ENCODE measurements around the gene MSLN.

DNA sequence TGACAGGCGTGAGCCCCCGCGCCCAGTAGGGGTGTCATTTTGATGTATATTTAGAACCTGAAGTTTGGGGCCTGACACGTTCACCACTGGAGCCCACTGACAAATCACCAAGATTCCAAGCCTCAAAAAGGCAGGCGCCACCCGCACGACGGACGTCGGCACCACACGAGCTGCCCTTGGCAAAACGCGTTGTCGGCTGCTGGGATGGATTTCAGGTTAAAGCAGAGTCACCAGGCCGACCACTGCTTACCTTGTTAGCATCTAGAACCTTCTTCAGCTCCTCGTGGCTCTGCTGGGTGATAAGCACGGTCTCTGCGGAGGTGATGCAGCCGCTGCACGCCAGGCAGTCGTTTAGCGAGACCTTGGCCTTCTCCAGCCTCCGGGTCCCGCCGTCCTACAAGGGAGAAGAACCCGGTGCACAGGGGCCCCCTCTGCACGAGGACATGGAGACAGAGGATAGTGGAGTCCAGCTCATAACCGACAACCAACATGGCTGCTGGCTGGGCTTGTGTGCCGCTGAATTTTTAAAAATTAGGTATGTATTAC lies 23.5 kb upstream of the MSLN start:
- TF ChIP-seq EZH2 (IDR thresholded peaks at IDR 0.05; ENCODE audit: insufficient read depth, poor library complexity, severe bottlenecking), result no peak
- TF ChIP-seq EZH2phosphoT487 (IDR thresholded peaks at IDR 0.05; ENCODE audit: insufficient read depth, low read depth), result no peak
